ENCODE results near the gene CMC2.

GRCh38 chr16:80969114-80969484 is 37.6 kb downstream of the CMC2 start:
- no peak for TF ChIP-seq POLR2A (IDR thresholded peaks at IDR 0.05)
- TF ChIP-seq CTCF (IDR thresholded peaks at IDR 0.05) = no peak

Data from Peyer's patch (tissue), 4 donors.